ENCODE data around the gene APOBEC3F.
A peak's percentile ranks its signal among the peaks of the same experiment; 100 is the strongest.
"Not testable (repeated sequence)": the region's sequence is repeated elsewhere in the genome, so short reads cannot be mapped to it uniquely, and the experiment has no call there.

The APOBEC3F gene

GRCh38 chr22:39073981-39074380, 33.3 kb downstream of the APOBEC3F start:
- DNase-seq (ENCODE audit: low read depth, low spot score) = no peak

DNA sequence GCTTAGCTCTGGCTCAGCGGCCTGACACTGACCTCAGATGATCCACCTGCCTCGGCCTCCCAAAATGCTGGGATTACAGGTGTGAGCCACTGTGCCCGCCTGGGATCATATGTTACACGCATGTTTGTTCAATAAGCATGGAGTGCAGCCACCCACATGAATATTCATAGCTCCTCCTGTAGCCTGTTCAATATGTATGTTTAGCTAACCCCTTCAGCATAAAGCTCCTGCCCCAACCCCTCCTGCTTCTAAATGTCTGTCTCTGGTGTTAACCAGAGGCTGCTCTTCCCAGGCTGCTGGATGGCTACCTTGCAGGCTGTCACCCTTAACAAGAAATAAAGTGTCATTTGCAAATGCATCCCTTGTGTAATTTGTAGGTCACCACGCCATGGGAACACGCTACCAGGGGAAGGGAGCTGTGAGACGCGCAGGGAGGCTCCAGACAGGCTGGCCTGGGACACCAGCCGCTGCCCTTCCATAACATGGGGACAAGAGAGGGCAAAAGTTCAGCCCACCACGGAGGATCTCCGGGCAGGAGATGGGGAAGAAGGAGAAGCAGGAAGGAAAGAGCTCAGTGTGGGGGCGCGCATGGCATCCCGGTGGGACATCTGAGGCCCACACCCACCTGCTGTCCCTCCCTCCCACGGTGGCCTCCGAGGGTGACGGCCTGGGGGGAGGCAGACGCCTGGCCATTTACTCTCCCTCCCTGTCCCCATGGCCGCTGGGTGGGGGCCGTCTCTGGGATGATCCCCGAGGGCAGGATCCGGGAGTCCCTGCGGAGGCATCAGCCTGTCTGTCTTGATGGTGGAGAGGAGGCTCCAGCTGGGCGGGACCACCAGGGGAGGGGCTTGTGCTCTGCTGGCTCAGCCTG, 35.7 kb downstream of the APOBEC3F start:
- DNase-seq (ENCODE audit: low read depth, low spot score) = not testable (repeated sequence)

DNA sequence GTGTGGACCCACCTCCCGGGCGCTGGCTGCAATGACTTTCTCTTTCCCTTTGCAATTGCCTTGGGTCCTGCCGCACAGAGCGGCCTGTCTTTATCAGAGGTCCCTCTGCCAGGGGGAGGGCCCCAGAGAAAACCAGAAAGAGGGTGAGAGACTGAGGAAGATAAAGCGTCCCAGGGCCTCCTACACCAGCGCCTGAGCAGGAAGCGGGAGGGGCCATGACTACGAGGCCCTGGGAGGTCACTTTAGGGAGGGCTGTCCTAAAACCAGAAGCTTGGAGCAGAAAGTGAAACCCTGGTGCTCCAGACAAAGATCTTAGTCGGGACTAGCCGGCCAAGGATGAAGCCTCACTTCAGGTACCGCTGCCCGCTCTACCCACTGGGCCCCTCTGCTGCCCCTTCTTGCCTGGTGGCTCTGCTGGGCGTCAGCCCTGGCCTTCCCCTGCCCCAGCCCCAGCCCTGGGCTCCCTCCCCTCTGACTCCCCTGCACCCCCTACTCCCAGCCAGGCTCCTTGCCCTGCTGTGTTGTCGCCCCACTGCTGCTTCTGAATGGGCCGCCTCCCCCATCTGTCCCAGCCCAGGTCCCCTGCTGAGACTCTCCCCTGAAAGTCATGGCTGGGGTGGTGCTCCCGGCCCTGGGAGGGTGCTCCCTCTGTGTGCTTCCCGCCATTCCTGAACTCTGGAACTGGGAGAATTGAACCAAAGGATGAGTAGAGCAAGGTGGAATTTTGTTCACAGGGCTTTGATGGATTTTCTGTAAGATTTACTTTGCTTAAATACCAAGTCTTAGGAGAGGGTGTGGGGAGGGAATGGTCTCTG, 36.6 kb downstream of the APOBEC3F start, which contains the start of gene APOBEC3G:
Gene APOBEC3G (plus strand): TSS at position 250 of the 815 bp plus-strand sequence. CDS start 87 bp downstream, at position 337.
- not testable (repeated sequence) for DNase-seq (ENCODE audit: low read depth, low spot score)

DNA sequence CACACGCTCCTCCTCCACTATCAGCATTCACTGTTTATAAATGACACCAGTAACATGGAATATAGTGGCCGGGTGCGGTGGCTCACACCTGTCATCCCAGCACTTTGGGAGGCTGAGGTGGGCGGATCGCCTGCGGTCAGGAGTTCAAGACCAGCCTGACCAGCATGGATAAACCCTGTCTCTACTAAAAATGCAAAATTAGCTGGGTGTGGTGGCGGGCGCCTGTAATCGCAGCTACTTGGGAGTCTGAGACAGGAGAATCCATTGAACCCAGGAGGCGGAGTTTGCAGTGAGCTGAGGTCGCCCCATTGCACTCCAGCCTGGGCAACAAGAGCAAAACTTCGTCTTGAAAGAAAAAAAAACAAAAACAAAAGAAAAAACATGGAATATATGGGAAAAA, 37.2 kb downstream of the APOBEC3F start:
- not testable (repeated sequence) for DNase-seq (ENCODE audit: low read depth, low spot score)

- no peak for DNase-seq (ENCODE audit: low read depth, low spot score)
These were observed 37.7 kb downstream of the APOBEC3F start for GRCh38 chr22:39078329-39078728.

- not testable (repeated sequence) for DNase-seq (ENCODE audit: low read depth, low spot score)
These were observed 38.5 kb downstream of the APOBEC3F start for GRCh38 chr22:39079054-39079637.

GRCh38 chr22:39080052-39080762, 39.5 kb downstream of the APOBEC3F start:
- DNase-seq (ENCODE audit: low read depth, low spot score) = no peak

GRCh38 chr22:39081016-39081415, 40.4 kb downstream of the APOBEC3F start:
- DNase-seq (ENCODE audit: low read depth, low spot score) = no peak

GRCh38 chr22:39081598-39081997, 40.9 kb downstream of the APOBEC3F start:
- DNase-seq (ENCODE audit: low read depth, low spot score) = no peak

DNA sequence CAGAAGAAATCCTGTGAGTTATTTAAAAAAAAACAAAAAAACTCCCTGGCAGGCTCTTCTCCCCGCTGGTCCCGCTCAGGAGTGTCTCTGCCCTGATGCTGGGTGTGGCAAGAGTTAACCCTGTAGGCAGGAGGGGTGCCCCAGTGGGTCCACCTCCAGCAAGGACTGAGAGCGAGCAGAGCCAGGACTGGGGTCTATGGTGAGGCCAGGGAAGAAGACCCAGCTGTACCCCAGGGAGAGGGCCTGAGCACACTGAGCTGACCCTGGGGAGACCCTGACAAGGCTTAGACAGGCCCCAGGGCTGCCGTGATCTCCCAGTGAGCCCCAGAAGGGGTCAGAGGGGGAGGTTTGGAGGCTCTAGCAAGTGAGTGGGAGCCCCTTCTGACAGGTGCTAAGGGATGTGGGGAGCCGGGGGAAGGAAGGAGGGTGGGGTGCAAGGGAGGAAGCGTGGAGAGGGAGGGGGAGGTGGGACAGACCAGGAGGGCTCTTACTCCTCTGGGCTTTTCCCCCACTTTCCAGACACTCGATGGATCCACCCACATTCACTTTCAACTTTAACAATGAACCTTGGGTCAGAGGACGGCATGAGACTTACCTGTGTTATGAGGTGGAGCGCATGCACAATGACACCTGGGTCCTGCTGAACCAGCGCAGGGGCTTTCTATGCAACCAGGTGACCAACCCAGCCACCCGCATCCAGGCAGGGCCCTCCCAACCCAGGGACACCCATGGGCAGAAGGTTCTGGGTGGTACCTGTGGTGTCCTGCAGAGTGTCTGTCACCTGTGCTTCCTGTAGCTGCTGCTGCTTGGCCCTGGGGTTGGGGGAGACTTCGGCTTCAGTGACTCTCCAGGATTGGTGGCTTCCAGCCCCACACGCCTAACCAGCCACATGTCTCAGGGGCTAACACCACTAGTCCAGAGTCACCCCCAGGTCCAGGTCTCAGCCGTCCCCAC, 42.8 kb downstream of the APOBEC3F start:
- DNase-seq (ENCODE audit: low read depth, low spot score) = no peak

- DNase-seq (ENCODE audit: low read depth, low spot score) = no peak
These were observed 44.0 kb downstream of the APOBEC3F start for GRCh38 chr22:39084666-39085065.

DNA sequence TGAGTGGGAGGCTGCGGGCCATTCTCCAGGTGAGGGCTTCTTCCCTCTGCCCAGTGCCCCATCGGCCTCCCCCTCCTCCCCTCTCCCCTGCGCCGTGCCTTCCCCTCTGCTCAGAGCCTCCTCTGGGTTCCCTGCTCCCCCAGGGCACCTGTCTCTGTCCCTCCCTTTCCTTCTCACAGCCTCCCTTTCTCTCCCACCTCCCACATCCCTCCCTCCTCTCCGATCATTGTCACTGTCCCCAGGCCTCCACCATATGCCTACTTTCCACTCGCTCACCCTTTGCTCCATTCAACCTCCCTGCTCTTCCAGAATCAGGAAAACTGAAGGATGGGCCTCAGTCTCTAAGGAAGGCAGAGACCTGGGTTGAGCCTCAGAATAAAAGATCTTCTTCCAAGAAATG, 46.4 kb downstream of the APOBEC3F start:
- DNase-seq (ENCODE audit: low read depth, low spot score) = no peak

GRCh38 chr22:39087881-39088684, 47.4 kb downstream of the APOBEC3F start:
- no peak for DNase-seq (ENCODE audit: low read depth, low spot score)

- DNase-seq (ENCODE audit: low read depth, low spot score) = no peak
These were observed 48.0 kb downstream of the APOBEC3F start for GRCh38 chr22:39088685-39089032.

- no peak for DNase-seq (ENCODE audit: low read depth, low spot score)
These were observed 49.3 kb downstream of the APOBEC3F start for GRCh38 chr22:39089928-39090327.

DNA sequence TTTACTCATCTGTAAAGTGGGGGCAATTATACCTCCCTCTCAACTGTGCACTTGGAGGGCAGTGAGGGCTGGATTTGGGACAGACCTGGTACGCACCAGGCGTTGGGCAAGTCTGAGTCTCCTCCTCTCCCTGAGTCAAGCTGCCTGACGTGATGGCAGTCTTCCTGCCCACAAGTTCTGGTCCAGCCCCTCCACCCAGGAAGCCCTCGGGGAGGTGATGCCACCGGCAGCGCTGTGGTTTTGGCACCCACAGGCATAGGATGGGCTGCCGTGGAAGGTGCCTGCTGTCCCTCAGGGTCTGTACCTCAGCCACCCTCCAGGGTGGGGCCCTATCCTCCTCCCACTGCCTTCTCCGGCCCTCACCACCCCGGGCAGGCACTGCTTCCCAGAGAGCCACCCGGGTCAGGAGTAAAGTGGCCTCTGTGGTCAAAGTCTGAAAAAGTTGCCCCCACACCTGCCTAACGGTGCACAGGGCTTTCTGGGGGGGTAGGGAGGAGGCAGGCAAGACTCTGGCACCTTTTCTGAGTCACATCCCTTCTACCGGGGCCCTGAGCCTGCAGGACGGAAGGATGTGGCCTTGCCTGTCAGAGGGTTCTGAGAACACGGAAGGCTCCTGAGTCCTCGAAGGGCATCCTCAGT, 49.9 kb downstream of the APOBEC3F start:
- peak; percentile 62 for DNase-seq (ENCODE audit: low read depth, low spot score)

GRCh38 chr22:39091126-39092081, 50.7 kb downstream of the APOBEC3F start:
- no peak for DNase-seq (ENCODE audit: low read depth, low spot score)
